GM10248 (cell line): ENCODE data around the gene DPM1.

Source experiments
- CTCF ChIA-PET: fragments of 300-600 bp; sonication (Branson Sonifier 250); formaldehyde crosslinking; extraction: SDS; loops from one replicate; lab custom pipeline; 2021; ENCODE audit warnings: antibody characterized with exemption; lab: Yijun Ruan, JAX
- POLR2A ChIA-PET: fragments of 350-650 bp; sonication (Branson Sonifier 250); formaldehyde crosslinking; extraction: SDS; loops from one replicate; lab custom pipeline; 2020; ENCODE audit warnings: antibody characterized with exemption; lab: Yijun Ruan, JAX
- DNase-seq: peaks from one replicate; pipeline ENCODE4 v3.0.0; 2012; ENCODE audit errors: extremely low spot score
- CTCF ChIP-seq: IDR thresholded peaks from 2 replicates; pipeline ENCODE4 v1.5.1; 2012; ENCODE audit warnings: mild to moderate bottlenecking, low read depth; ENCODE audit errors: extremely low read depth, missing control alignments, control extremely low read depth

DPM1 gene

GRCh38 chr20:50953821-50954220, 4.5 kb downstream of the DPM1 start:
- ChIA-PET POLR2A (no interaction called here), CTCF (no interaction called here)
- no peak for DNase-seq
- TF ChIP-seq CTCF = no peak

- no peak for DNase-seq
- TF ChIP-seq CTCF = no peak
- POLR2A ChIA-PET = no interaction called here
These were observed 5.1 kb downstream of the DPM1 start for GRCh38 chr20:50953196-50953595.

GRCh38 chr20:50948132-50948785, 10.1 kb downstream of the DPM1 start:
- POLR2A ChIA-PET = interaction anchor here (1.3 kb wide), 1 partner anchor 10 kb away, joined by 4 read pairs; the partner anchor contains the start of genes DPM1 and MOCS3
- TF ChIP-seq CTCF = no peak
- CTCF ChIA-PET = interaction anchor here (1.3 to 4.3 kb wide), 3 partner anchors 14 to 153 kb away, joined by 4 to 13 read pairs (median 11); partner anchors contain the start of gene BCAS4
- DNase-seq = no peak

More at GRCh38 chr20:50953196-50953595, 5.1 kb downstream of the DPM1 start:
- CTCF ChIA-PET = no interaction called here

GRCh38 chr20:50943069-50943468, 15.3 kb downstream of the DPM1 start:
- no peak for DNase-seq
- TF ChIP-seq CTCF = no peak
- CTCF ChIA-PET = interaction anchor here (1.0 kb wide), 1 partner anchor 12 kb away, joined by 4 read pairs; the partner anchor contains the start of gene ADNP
- POLR2A ChIA-PET = no interaction called here

- DNase-seq = no peak
- CTCF ChIA-PET = interaction anchor here (1.1 to 13.0 kb wide), 4 partner anchors 12 to 142 kb away, joined by 3 to 220 read pairs (median 4); partner anchors contain the start of gene BCAS4
- POLR2A ChIA-PET = no interaction called here
- TF ChIP-seq CTCF = no peak
These were observed 24.7 kb downstream of the DPM1 start for GRCh38 chr20:50933589-50933988.

GRCh38 chr20:50932691-50933280, 25.5 kb downstream of the DPM1 start:
- ChIA-PET POLR2A (interaction anchor here (4.2 kb wide), 1 partner anchor 26 kb away, joined by 27 read pairs; the partner anchor contains the start of genes DPM1 and MOCS3), CTCF (interaction anchor here (1.5 to 13.0 kb wide), 6 partner anchors 7 to 141 kb away, joined by 4 to 220 read pairs (median 36); partner anchors contain the start of gene BCAS4)

More at GRCh38 chr20:50932691-50933280, 25.5 kb downstream of the DPM1 start:
- DNase-seq = no peak
- TF ChIP-seq CTCF = no peak
